HepG2 (cell line): ENCODE measurements around the gene ARHGAP33. TPM values are rescaled to one million over a fixed set of nuclear protein-coding genes. Genes with fewer than 3 reads are reported as not detected.

ENCODE experiments used
- ARID4A ChIP-seq: sonication (generic); formaldehyde crosslinking; IDR thresholded peaks from 2 replicates; pipeline ENCODE4 v1.5.0; 2020; ENCODE audit warnings: mild to moderate bottlenecking, missing genetic modification reagents, borderline replicate concordance
- ETV6 ChIP-seq: sonication (generic); formaldehyde crosslinking; conservative IDR thresholded peaks from 2 replicates; pipeline ENCODE4 v1.4.0; 2020; ENCODE audit warnings: missing genetic modification reagents
- FOXP1 ChIP-seq, 2 experiments: fragments of 450-650 bp in 1 of 2; IDR thresholded peaks; 2 replicates each; pipeline ENCODE4 v1.6.1; 2017 to 2018; ENCODE audit warnings: antibody characterized with exemption in 1 of 2
- KLF11 ChIP-seq: IDR thresholded peaks from 2 replicates; pipeline ENCODE4 v1.6.1; 2016; ENCODE audit warnings: missing compliant biosample characterization
- MBD4 ChIP-seq: IDR thresholded peaks from 2 replicates; pipeline ENCODE4 v1.6.1; 2012; ENCODE audit warnings: low read length, inconsistent platforms, borderline replicate concordance
- PRDM4 ChIP-seq: sonication (generic); formaldehyde crosslinking; IDR thresholded peaks from 2 replicates; pipeline ENCODE4 v1.9.0; 2021; ENCODE audit warnings: missing genetic modification reagents, borderline replicate concordance
- TFAP4 ChIP-seq: sonication (generic); IDR thresholded peaks from 2 replicates; pipeline ENCODE4 v1.6.1; 2016; ENCODE audit warnings: low read depth, borderline replicate concordance
- ZFYVE20 ChIP-seq: sonication (generic); formaldehyde crosslinking; IDR thresholded peaks from 2 replicates; pipeline ENCODE4 v1.8.0; 2023; ENCODE audit warnings: low read depth, mild to moderate bottlenecking, moderate library complexity, missing genetic modification reagents, borderline replicate concordance
- ZNF274 ChIP-seq: sonication (generic); formaldehyde crosslinking; IDR thresholded peaks from 2 replicates; pipeline ENCODE4 v1.5.1; 2020; ENCODE audit warnings: mild to moderate bottlenecking, missing genetic modification reagents
- ZNF276 ChIP-seq: sonication (generic); formaldehyde crosslinking; IDR thresholded peaks from 2 replicates; pipeline ENCODE4 v1.4.0; 2020; ENCODE audit warnings: mild to moderate bottlenecking, low read depth, missing genetic modification reagents
- ZNF33A ChIP-seq: sonication (generic); formaldehyde crosslinking; IDR thresholded peaks from 2 replicates; pipeline ENCODE4 v1.5.1; 2020; ENCODE audit warnings: missing genetic modification reagents, mild to moderate bottlenecking, moderate library complexity, borderline replicate concordance
- ZNF513 ChIP-seq: sonication (generic); formaldehyde crosslinking; conservative IDR thresholded peaks from 2 replicates; pipeline ENCODE4 v1.5.0; 2020; ENCODE audit warnings: missing genetic modification reagents
- ZNF556 ChIP-seq: sonication (generic); formaldehyde crosslinking; IDR thresholded peaks from 2 replicates; pipeline ENCODE4 v1.4.0; 2020; ENCODE audit warnings: mild to moderate bottlenecking, missing genetic modification reagents, borderline replicate concordance
- ZNF598 ChIP-seq: sonication (generic); formaldehyde crosslinking; IDR thresholded peaks from 2 replicates; pipeline ENCODE4 v1.5.1; 2020; ENCODE audit warnings: mild to moderate bottlenecking, missing genetic modification reagents, borderline replicate concordance
- ZNF607 ChIP-seq: sonication (generic); formaldehyde crosslinking; IDR thresholded peaks from 2 replicates; pipeline ENCODE4 v1.5.1; 2020; ENCODE audit warnings: missing genetic modification reagents, mild to moderate bottlenecking, borderline replicate concordance
- polyA plus RNA-seq, 8 experiments: library from polyadenylated mRNA; depleted of rRNA in 3 of 8; stranded (reverse) in 7 of 8; unstranded in 1 of 8; fragments of >200 nt; fragmentation: Illumina TruSeq in 4 of 8; extraction: Trizol in 4 of 8; gene quantifications; 2 replicates each; pipeline versions ENCODE4 v1.2.1 to v1.2.3, GENCODE V29; 2011 to 2016; ENCODE audit warnings: low read depth in 4 of 8, missing spikeins in 1 of 8, mixed read lengths in 1 of 8; ENCODE audit not compliant: insufficient read depth in 1 of 8
- total RNA-seq, 5 experiments: library from RNA; depleted of rRNA; stranded (reverse); fragments of >200 nt; fragmentation: Illumina TruSeq; extraction: Trizol; gene quantifications; 2 replicates each; pipeline ENCODE4 v1.2.3, GENCODE V29; 2016; ENCODE audit warnings: low read depth in 1 of 5

ARHGAP33 gene
- total and polyA plus RNA-seq, 2 of the 13 experiments (the other 11 are each of a cell fraction or from before 2014, with no cell fraction given), result 1.3 to 2.7 TPM

GRCh38 chr19:35828692-35829301 lies 53.4 kb downstream of the ARHGAP33 start (continued):
- peak; percentile 88 for TF ChIP-seq ARID4A (CRISPR knock-in tag)
- TF ChIP-seq KLF11 (CRISPR knock-in tag), result peak; percentile 99
- no peak for TF ChIP-seq MBD4
- TF ChIP-seq ZNF607 (CRISPR knock-in tag), result peak; percentile 95; the same call in 1 of the 2 replicates
- no peak for TF ChIP-seq FOXP1 (IDR thresholded peaks at IDR 0.05)
- TF ChIP-seq FOXP1 (CRISPR knock-in tag; IDR thresholded peaks at IDR 0.05), result peak; percentile 38; the same call in 1 of the 2 replicates
- TF ChIP-seq TFAP4, result no peak
- TF ChIP-seq ZFYVE20 (CRISPR knock-in tag), result peak; percentile 93; the same call in 1 of the 2 replicates
- peak; percentile 89 for TF ChIP-seq ETV6
- no peak for TF ChIP-seq ZNF276 (CRISPR knock-in tag)
- TF ChIP-seq ZNF513 (CRISPR knock-in tag), result no peak
- peak; percentile 97 for TF ChIP-seq PRDM4 (CRISPR knock-in tag)
- TF ChIP-seq ZNF598 (CRISPR knock-in tag), result peak; percentile 73; the same call in 1 of the 2 replicates
- TF ChIP-seq ZNF274, result peak; percentile 82
- TF ChIP-seq ZNF33A, result no peak
- TF ChIP-seq ZNF556, result peak; percentile 47; the same call in 1 of the 2 replicates
